Endothelial cell of umbilical vein (primary cell): ENCODE data around the gene SMAD1. TPM values are rescaled to one million over a fixed set of nuclear protein-coding genes. Genes with fewer than 3 reads are reported as not detected.

Source experiments
- BruUV-seq: library from RNA; stranded (reverse); fragments of 400-500 nt; replicated peaks from 2 replicates; lab custom pipeline; 2021; lab: Mats Ljungman, UMichigan
- CTCF ChIA-PET: fragments of 300-600, 350-600 bp; sonication (Branson Sonifier 250); formaldehyde crosslinking; loops from one replicate; lab custom pipeline; 2021; ENCODE audit warnings: antibody characterized with exemption, inconsistent platforms; lab: Charles Lee
- POLR2A ChIA-PET: fragments of 300-600, 350-600 bp; sonication (Branson Sonifier 250); formaldehyde crosslinking; loops from one replicate; lab custom pipeline; 2021; ENCODE audit warnings: antibody characterized with exemption, inconsistent platforms; lab: Charles Lee
- DNase-seq: peaks from one replicate; pipeline ENCODE4 v3.0.0-alpha.2; 2011; ENCODE audit warnings: low read depth, low spot score
- FAIRE-seq: peaks from 2 replicates; lab custom pipeline; 2011; peaks lifted over from hg19 to GRCh38; lab: Jason Lieb, UNC
- H2AFZ ChIP-seq: 2 replicates; pipeline ENCODE4 v1.6.0; 2012; ENCODE audit warnings: low read depth, low read length, control low read depth, inconsistent platforms
- H3K27ac ChIP-seq: 2 replicates; pipeline ENCODE4 v1.5.1; 2011; ENCODE audit warnings: low read depth, mild to moderate bottlenecking, control low read depth, low read length, moderate library complexity; ENCODE audit not compliant: insufficient read depth
- H3K27me3 ChIP-seq, 2 experiments: 2 replicates each; pipeline versions ENCODE4 v1.6.0 to v1.6.1; 2011; ENCODE audit warnings: low read length in 2 of 2, mixed read lengths in 1 of 2; ENCODE audit not compliant: control insufficient read depth in 2 of 2, insufficient read depth in 2 of 2
- H3K36me3 ChIP-seq, 2 experiments: 2 replicates in 1 of 2; 3 replicates in 1 of 2; pipeline ENCODE4 v1.5.1; 2011; ENCODE audit warnings: low read length in 2 of 2, mild to moderate bottlenecking in 1 of 2, moderate library complexity in 1 of 2; ENCODE audit not compliant: control insufficient read depth in 2 of 2, insufficient read depth in 2 of 2; ENCODE audit errors: extremely low read depth in 1 of 2
- H3K4me1 ChIP-seq: 3 replicates; pipeline ENCODE4 v1.5.1; 2011; ENCODE audit warnings: mild to moderate bottlenecking, low read length; ENCODE audit not compliant: control insufficient read depth, insufficient read depth; ENCODE audit errors: extremely low read depth
- H3K4me2 ChIP-seq: 2 replicates; pipeline ENCODE4 v1.6.1; 2011; ENCODE audit warnings: low read length, control low read depth, mixed read lengths; ENCODE audit not compliant: insufficient read depth
- H3K4me3 ChIP-seq, 3 experiments: fragments of 200-600 bp in 1 of 3; sonication (generic), shearing (Covaris generic) in 1 of 3; replicated peaks in 1 of 3; 2 replicates each; pipeline ENCODE4 v1.5.1; 2011 to 2016; ENCODE audit warnings: control low read depth in 3 of 3, low read length in 3 of 3, mild to moderate bottlenecking in 2 of 3, inconsistent platforms in 1 of 3, low read depth in 1 of 3, moderate library complexity in 1 of 3; ENCODE audit not compliant: insufficient read depth in 1 of 3
- H3K79me2 ChIP-seq: 2 replicates; pipeline ENCODE4 v1.6.0; 2012; ENCODE audit warnings: low read length, inconsistent platforms; ENCODE audit not compliant: control insufficient read depth, insufficient read depth
- H3K9ac ChIP-seq: replicated peaks from 2 replicates; pipeline ENCODE3; 2011; ENCODE audit warnings: low read length, control low read depth; ENCODE audit not compliant: insufficient read depth; ENCODE audit errors: extremely low read depth
- H3K9me1 ChIP-seq: replicated peaks from 3 replicates; pipeline ENCODE4 v1.6.0; 2011; ENCODE audit warnings: mild to moderate bottlenecking, low read length; ENCODE audit not compliant: control insufficient read depth, insufficient read depth; ENCODE audit errors: extremely low read depth
- H3K9me3 ChIP-seq: replicated peaks from 2 replicates; pipeline ENCODE4 v1.5.1; 2012; ENCODE audit warnings: low read length, inconsistent platforms; ENCODE audit not compliant: control insufficient read depth, insufficient read depth
- H4K20me1 ChIP-seq: replicated peaks from 2 replicates; pipeline ENCODE3; 2011; ENCODE audit warnings: mild to moderate bottlenecking, low read length; ENCODE audit not compliant: control insufficient read depth, insufficient read depth; ENCODE audit errors: extremely low read depth
- CTCF ChIP-seq, 2 donors: IDR thresholded peaks; 1 replicate in 1 of 2; 2 replicates in 1 of 2; pipeline ENCODE4 v1.5.1; 2011; ENCODE audit warnings: low read length in 2 of 2, mild to moderate bottlenecking in 2 of 2, moderate library complexity in 2 of 2, control low read depth in 1 of 2, inconsistent platforms in 1 of 2, low read depth in 1 of 2; ENCODE audit not compliant: insufficient read depth in 1 of 2; ENCODE audit errors: extremely low read depth in 1 of 2
- EZH2 ChIP-seq: IDR thresholded peaks from 2 replicates; pipeline ENCODE4 v1.6.1; 2012; ENCODE audit warnings: borderline replicate concordance, low read depth, mild to moderate bottlenecking, moderate library complexity, low read length, inconsistent platforms; ENCODE audit not compliant: severe bottlenecking
- FOS ChIP-seq: IDR thresholded peaks from 2 replicates; pipeline ENCODE4 v1.6.1; 2011; ENCODE audit warnings: mild to moderate bottlenecking, low read length, moderate library complexity, borderline replicate concordance; ENCODE audit not compliant: insufficient read depth
- GATA2 ChIP-seq: IDR thresholded peaks from 2 replicates; pipeline ENCODE4 v1.7.0; 2011; ENCODE audit warnings: low read depth, mild to moderate bottlenecking, moderate library complexity, mixed read lengths, low read length; ENCODE audit not compliant: insufficient read length, insufficient read depth
- JUN ChIP-seq: IDR thresholded peaks from 2 replicates; pipeline ENCODE4 v1.6.1; 2011; ENCODE audit warnings: borderline replicate concordance, low read depth; ENCODE audit not compliant: insufficient read length, insufficient read depth
- MAX ChIP-seq: IDR thresholded peaks from 2 replicates; pipeline ENCODE4 v1.6.1; 2011; ENCODE audit not compliant: insufficient read depth, insufficient read length
- MYC ChIP-seq: IDR thresholded peaks from one replicate; pipeline ENCODE4 v1.6.1; 2011; ENCODE audit warnings: mild to moderate bottlenecking, low read depth, low read length
- POLR2A ChIP-seq: IDR thresholded peaks from 2 replicates; pipeline ENCODE4 v1.6.1; 2012; ENCODE audit warnings: low read depth, mild to moderate bottlenecking, control low read depth, low read length
- POLR2AphosphoS5 ChIP-seq: IDR thresholded peaks from 2 replicates; pipeline ENCODE4 v1.6.1; 2012; ENCODE audit warnings: low read depth, mild to moderate bottlenecking, control low read depth, low read length, moderate library complexity; ENCODE audit not compliant: insufficient read depth
- dilution Hi-C: fragments of 300-500 bp; cut with MboI; formaldehyde crosslinking; loops from one replicate; pipeline ENCODE4 v1.15.0; 2019; ENCODE audit warnings: low sequenced_read_pairs; ENCODE audit not compliant: extremely low pct_ligation_motif_present
- intact Hi-C: fragments of 100-400 bp; cut with micrococcal nuclease; formaldehyde crosslinking; loops from one replicate; pipeline ENCODE4 v1.10.0; 2022
- polyA plus RNA-seq, 4 experiments: library from polyadenylated mRNA; depleted of rRNA in 3 of 4; stranded (reverse) in 3 of 4; unstranded in 1 of 4; fragments of >200 nt; gene quantifications; 2 replicates each; pipeline versions ENCODE4 v1.2.1 to v1.2.3, GENCODE V29; 2011 to 2012; ENCODE audit warnings: missing spikeins in 1 of 4
- total RNA-seq: library from RNA; stranded (reverse); gene quantifications from 2 replicates; pipeline ENCODE4 v1.2.3, GENCODE V29; 2021

Gene SMAD1
- total and polyA plus RNA-seq, 2 donors (not counting 3 experiments of a cell fraction or from before 2014, with no cell fraction given): 101 to 116 TPM

- no peak for FAIRE-seq
- POLR2A ChIA-PET: no interaction called here
- dilution Hi-C loops: no loop called here
These were observed 24.3 kb downstream of the SMAD1 start for GRCh38 chr4:145505995-145506394.

More at GRCh38 chr4:145505995-145506394, 24.3 kb downstream of the SMAD1 start:
- H3K27me3 ChIP-seq: no peaks in the 10 kb centered on the region
- intact Hi-C loops: no loop called here
- no TSS peak for BruUV-seq
- H3K4me1 ChIP-seq: peaks cover 72% of the 10 kb centered on the region
- H3K79me2 ChIP-seq: peaks cover 94% of the 10 kb centered on the region
- H3K27ac ChIP-seq: no peak overlapping the region
- H3K9me1 ChIP-seq: no peaks in the 10 kb centered on the region
- no peaks in the 10 kb centered on the region for H3K9me3 ChIP-seq
- H2AFZ ChIP-seq: no peak overlapping the region
- no peaks in the 10 kb centered on the region for H3K36me3 ChIP-seq
- H3K4me2 ChIP-seq: no peak overlapping the region
- no peaks in the 10 kb centered on the region for H4K20me1 ChIP-seq
- H3K4me3 ChIP-seq: no peak overlapping the region
- CTCF ChIA-PET: no interaction called here
- no peak for DNase-seq
- TF ChIP-seq EZH2: no peak
- no peak for TF ChIP-seq POLR2AphosphoS5
- no peak for TF ChIP-seq CTCF (IDR thresholded peaks at IDR 0.05; ENCODE audit: extremely low read depth in 1 of 2, insufficient read depth in 1 of 2, low read depth in 1 of 2, low read length in 2 of 2)
- no peak for TF ChIP-seq MAX
- no peak for TF ChIP-seq GATA2
- no peak for TF ChIP-seq FOS
- TF ChIP-seq MYC: no peak
- TF ChIP-seq JUN: no peak
- TF ChIP-seq POLR2A: no peak
- H3K9ac ChIP-seq: no peak overlapping the region
